GOT3 (cell line): ENCODE data around the gene ZDHHC9.

Experiments used
- DNase-seq: peaks from one replicate; lab custom pipeline; 2025; ENCODE audit warnings: mixed read lengths; lab: John Stamatoyannopoulos, UW

ZDHHC9 gene

GRCh38 chrX:129818123-129818522, 25.6 kb downstream of the ZDHHC9 start:
- no peak for DNase-seq

GRCh38 chrX:129813662-129814368, 29.9 kb downstream of the ZDHHC9 start:
- DNase-seq: no peak

- DNase-seq: no peak
Observed at GRCh38 chrX:129808829-129809796, 34.6 kb downstream of the ZDHHC9 start.

GRCh38 chrX:129808158-129808828, 35.4 kb downstream of the ZDHHC9 start:
- no peak for DNase-seq

- no peak for DNase-seq
Observed at GRCh38 chrX:129804806-129805205, 38.9 kb downstream of the ZDHHC9 start.

GRCh38 chrX:129802863-129803262, 40.8 kb downstream of the ZDHHC9 start:
- DNase-seq: no peak

- no peak for DNase-seq
Observed at GRCh38 chrX:129800186-129800585, 43.5 kb downstream of the ZDHHC9 start.

GRCh38 chrX:129798888-129799287, 44.8 kb downstream of the ZDHHC9 start:
- DNase-seq: no peak

GRCh38 chrX:129798456-129798855, 45.2 kb downstream of the ZDHHC9 start:
- DNase-seq: no peak

GRCh38 chrX:129797251-129797906, 46.3 kb downstream of the ZDHHC9 start:
- DNase-seq: no peak

- DNase-seq: no peak
Observed at GRCh38 chrX:129795584-129795983, 48.1 kb downstream of the ZDHHC9 start.

- no peak for DNase-seq
Observed at GRCh38 chrX:129793604-129794191, 50.0 kb downstream of the ZDHHC9 start.

GRCh38 chrX:129792586-129793291, 50.9 kb downstream of the ZDHHC9 start:
- no peak for DNase-seq

- DNase-seq: no peak
Observed at GRCh38 chrX:129791961-129792570, 51.6 kb downstream of the ZDHHC9 start.

GRCh38 chrX:129791336-129791735, 52.4 kb downstream of the ZDHHC9 start:
- DNase-seq: no peak

GRCh38 chrX:129790808-129791207, 52.9 kb downstream of the ZDHHC9 start:
- no peak for DNase-seq

GRCh38 chrX:129790146-129790545, 53.5 kb downstream of the ZDHHC9 start:
- DNase-seq: no peak

- DNase-seq: no peak
Observed at GRCh38 chrX:129788527-129788926, 55.2 kb downstream of the ZDHHC9 start.

GRCh38 chrX:129787336-129788055, 56.2 kb downstream of the ZDHHC9 start:
- DNase-seq: no peak

GRCh38 chrX:129786210-129786651, 57.5 kb downstream of the ZDHHC9 start:
- DNase-seq: no peak
